NCI-H1694 treated with DMSO at 0.1 percent for 48 hours (cell line): ENCODE data around the gene PPP6R3.

Experiments used
- DNase-seq: peaks from one replicate; lab custom pipeline; 2025; lab: John Stamatoyannopoulos, UW

PPP6R3 gene

DNA sequence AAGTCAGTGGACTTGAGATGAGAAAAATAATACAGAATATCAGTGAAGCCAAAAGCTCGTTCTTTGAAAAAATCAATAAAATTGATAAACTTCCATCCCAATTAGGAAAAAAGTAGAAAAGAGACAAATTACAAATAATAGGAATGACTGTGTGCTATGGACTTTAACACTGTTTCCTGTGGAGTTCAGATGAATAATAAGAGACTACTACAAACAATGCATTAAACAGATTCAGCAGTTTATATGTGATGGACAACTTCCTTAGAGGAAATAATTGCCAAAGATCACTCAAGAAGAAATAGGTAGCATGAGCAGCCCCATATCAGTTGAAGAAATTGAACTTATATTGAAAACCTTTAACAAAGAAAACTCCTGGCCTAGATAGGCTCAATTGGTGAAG is 99.7 kb downstream of the PPP6R3 start:
- DNase-seq = no peak

DNA sequence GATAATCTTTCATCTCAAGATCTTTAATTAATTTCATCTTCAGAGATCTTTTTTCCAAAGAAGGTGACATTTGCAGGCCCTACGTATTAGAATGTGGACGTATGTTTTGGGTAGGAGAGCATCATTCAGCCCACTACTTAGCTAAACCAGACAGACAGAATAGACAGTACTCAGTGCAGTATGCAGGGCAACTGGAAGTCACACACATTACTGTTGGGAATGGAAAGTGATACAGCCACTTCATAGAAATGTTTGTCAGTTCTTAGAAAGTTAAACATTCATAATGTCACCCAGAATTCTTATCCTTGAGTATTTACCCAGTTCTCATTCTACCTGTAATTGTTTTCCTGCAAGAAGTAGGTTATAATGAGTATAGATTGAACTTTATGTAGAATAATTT is 102.9 kb downstream of the PPP6R3 start:
- DNase-seq = no peak

DNA sequence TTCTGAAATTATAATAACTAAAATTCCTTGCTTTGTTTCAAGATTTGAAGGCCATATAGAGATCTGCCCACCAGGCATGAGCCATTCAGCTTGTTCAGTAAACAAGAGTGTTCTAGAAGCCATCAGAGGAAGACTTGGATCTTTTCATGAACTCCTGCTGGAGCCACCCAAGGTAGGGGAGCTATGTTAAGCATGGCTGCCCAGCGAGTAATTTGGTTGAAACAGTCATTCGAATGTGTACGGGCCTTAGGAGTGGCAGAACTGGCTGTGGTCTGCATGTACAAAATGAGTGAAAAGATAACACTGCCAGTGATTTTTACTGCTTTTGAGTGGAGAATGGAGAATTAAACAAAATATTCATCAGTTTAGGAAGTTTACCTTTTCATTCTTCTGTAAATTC is 103.7 kb downstream of the PPP6R3 start:
- DNase-seq = no peak

DNA sequence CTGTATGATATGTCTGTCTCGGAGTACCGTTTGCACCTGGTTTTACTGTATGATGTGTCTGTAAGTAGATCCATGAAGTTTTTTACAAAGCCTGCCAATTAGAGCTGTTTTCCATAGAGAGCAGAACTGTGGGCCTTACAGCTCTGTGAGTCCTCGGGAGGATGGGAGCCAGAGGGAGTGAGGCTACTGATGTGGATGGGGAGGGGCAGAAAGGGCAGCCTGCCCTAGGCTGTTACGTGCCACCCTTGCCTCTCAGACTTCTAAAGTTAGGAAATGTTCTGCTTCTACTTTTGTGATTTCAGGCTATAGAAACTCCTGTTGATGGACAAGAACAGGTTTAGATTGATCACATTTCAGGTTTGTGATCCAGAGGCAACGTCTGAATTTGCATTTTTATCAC is 105.2 kb downstream of the PPP6R3 start:
- DNase-seq = no peak

DNA sequence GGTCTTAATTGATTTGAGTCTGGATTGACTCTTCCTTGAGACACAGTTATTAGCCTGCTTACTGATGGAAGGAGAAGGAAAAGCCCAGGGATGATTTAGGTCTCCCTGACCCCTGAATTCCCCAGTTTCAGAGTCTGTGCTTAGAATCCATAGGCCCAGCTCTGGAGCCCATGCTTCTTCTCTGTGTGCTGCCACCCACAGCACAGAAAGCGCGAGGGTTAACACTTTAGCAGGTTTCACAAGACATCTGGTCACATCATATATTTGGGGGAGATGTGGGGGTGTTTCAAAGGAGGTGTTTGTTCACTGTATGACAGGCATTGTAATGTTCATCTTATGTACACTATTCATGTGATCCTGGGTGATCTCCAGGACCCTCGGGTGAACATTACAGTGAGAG is 107.0 kb downstream of the PPP6R3 start:
- no peak for DNase-seq

DNA sequence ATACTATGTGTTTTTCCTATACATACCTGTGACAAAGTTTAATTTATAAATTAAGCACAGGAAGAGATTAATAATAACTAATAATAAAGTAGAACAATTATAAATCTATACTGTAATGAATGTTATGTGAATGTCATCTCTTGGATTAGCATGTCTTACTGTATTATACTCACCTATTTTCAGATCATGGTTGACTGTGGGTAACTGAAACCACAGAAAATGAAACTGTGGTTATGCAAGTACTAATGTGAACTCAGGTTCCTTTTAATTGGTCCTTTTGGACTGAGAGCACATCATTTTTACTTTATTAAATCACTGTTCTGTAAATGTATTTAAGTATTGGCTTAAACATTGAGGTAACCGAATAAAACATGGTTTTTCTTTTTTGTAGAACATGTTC is 108.8 kb downstream of the PPP6R3 start:
- DNase-seq = no peak

DNA sequence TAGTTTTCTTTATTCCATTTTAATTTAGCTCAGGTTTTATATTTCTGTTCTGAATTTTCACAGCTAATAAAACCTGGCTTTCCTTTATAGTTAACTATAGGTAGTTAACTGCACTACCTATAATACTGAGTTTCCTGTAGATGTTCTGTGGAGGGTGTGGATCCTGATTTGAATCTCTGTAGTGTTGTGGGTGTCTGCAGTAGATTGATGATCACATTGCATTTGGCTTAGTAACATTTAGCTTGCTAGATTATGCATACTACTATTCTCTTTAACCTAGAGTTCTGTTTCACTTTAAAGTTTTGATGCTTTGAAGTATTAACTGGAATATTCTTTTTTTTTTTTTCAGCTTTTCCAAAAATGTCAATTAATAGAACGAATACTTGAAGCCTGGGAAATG is 110.1 kb downstream of the PPP6R3 start:
- no peak for DNase-seq

DNA sequence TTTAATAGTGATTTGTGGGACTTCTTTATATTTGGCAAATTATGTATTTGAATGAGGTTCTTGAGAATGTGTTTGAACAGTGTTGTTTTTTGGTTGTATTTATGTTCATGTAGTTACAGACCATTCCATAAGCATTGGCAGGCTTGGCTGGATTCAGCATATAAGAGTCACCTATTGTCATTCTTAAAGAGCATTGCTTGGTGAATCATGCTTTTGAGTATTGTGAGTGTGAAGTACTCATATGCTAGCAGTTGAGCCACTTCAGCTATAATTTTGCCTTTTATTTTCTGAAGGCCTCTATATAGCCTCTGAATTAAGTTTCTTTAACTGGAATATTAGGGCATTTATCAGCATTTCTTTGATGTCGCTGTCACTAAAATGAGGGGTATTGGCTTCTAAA is 113.8 kb downstream of the PPP6R3 start:
- DNase-seq = no peak

DNA sequence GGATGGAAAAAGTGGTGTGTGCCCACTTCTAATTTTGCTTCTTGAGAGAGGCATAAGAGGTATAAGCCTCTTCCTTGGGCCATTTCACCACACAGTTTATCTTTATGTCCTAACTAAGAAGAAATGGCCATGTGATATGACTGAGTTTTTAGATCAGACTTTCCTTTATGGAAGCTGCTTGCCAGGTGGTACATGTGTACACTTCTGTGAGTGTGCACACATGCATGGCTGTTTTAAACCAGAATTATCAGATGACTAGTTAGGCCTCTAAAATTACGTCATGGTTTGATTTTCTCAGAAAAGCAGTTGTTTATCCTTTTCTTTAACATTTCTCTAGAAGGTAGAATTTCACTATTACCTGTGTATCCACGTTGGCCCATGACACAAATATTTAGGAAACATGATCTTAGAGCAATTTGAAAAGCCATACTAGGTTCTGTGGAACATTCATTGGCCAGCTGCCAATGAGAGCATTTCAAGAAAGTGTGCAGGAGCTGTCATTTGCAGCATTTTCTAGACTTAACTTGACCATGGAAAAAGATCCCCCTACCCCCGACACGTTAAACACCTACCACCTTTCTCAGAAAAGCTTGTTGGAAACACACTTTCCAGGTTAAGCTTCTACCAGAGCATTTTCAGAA is 114.6 kb downstream of the PPP6R3 start:
- no peak for DNase-seq

DNA sequence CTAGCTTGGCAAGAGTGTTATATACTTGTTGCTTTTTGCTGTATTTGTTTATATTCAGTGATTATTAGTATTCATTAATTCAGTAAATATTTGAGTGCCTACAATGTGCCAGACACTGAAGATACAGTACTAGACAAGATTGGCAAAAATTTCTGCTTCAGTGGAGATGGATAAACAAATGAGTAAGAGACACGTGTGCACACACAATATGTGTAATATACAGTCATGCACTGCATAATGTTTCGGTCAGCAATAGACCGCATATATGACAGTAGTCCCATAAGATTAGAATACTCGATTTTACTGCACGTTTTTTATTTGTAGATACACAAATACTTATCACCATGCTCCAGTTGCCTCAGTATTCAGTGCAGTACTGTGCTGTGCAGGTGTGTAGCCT is 118.9 kb downstream of the PPP6R3 start:
- no peak for DNase-seq

DNA sequence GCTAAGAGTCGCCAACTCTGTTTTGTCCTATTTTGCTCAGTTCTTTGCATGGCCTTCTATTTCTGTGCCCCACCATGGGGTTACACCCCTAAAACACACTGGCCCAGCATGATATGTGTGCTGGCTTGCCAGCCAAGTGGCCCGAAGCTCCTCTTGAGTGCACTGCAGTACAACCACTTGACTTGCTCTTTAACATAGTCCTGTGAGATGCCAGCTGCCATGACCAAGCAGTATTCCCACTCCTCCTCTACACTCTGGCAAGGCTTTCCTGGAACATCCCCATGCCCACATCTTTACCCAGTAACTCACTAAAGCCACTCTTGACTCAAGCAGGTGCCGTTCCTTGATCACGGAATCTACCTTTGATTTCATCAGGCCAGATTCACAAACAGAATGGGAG is 120.9 kb downstream of the PPP6R3 start:
- DNase-seq = no peak

DNA sequence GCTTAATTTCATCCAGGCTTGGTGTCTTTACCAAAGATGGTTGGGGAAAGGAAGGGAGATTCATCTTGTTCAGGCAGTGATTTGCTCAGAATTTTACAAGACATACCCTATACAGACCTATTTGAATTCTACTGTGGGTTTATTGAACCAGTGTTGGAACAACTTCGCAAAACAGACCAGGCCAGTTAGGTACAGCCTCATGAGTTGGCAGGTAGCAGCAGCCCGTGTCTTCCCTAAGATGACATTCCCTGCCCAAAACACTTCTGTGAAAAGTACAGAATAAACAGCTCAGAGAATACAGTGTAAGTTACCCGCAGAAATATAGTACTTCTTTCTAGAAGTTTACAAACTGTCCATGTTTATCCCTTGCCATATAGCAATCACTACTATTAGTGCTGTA is 121.3 kb downstream of the PPP6R3 start:
- DNase-seq = no peak

DNA sequence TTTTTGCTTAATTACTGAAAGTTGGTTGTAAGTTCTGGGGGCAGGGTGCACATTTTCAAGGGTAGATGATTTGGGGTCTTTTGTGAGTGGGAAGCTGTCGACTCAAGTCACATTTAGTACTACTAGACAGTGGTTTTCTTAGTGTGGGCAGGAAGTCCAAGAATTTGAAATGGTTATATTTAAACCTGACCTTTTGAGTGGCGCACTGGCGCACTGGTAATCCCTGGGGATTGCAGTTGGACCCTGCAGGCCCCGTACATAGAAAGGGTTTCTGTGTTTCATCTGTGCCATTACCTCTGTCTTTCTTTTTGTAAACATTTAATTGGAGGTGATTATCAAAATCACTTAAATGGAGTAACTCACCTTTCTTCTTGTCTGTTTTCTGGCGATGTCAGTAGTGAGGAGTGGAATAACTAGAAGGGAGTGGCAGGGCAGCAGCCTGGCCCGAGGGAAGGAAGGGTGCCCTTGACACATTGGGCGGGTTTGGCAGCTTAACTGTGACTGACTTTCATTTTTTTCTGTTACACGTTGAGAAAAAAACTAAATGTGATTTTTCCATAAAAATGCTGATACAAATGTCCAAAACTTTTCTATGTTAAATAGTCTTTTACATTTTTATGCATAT is 122.0 kb downstream of the PPP6R3 start:
- DNase-seq = no peak

DNA sequence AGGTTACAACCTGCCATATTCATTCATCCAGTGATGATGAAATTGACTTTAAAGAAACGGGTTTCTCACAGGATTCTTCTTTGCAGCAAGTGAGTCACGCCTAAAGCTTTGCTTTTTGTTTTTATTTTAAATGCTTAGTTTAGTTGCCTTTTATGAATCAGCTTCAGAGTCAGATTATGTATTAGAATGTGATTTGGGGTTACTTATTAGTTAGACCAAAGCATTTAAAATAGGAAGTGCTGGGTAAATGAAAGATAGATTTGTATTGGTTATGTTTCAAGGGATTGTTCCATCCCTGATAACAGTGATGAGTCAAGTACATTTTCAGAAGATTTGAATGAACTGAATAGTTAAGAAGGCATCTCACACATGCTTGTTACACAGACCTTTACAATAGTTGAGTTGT is 122.5 kb downstream of the PPP6R3 start:
- DNase-seq = no peak

DNA sequence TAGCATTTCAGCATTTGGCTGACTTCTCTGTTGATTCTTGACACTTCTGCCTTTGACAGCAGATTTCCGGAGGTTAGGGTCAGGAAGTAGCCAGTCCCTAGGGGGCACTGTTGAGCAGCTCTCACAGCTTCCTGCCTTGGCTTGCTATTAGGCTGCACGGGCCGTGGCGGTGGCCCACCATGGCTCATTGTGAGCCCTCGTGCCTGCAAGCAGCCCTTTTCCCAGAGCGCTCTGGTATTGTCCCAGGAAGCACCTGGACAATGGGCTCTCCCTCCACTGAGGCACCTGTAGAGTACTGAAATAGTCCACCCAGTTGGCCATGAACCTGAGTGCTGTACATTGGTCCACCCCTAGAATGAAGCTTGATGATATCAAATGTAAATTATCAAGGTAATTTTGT is 123.5 kb downstream of the PPP6R3 start:
- no peak for DNase-seq

DNA sequence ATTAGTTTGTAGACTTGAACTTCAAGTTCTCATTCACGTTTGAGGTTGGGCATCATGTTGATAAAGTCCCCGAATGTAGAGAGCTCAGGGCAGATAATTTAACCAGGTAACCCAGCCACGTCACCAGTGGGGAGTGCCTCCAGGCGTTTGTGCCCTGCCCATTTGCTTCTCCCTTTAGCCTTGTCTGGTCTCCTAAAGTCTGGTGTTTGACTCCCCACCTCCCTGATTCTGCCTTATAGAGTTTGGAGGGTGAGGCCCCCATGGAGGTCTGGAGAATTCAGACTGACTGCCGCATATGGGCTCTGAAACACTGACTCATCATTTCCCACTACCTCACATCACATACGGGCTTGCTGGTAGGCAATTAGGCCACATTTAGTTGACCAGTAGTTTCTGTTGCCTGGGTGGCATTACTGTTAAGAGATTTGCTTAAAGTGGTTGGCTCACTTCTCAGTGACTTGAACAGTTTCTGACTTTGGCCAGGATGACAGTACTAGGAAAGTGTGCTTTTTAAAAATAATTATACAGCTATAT is 124.5 kb downstream of the PPP6R3 start:
- no peak for DNase-seq

DNA sequence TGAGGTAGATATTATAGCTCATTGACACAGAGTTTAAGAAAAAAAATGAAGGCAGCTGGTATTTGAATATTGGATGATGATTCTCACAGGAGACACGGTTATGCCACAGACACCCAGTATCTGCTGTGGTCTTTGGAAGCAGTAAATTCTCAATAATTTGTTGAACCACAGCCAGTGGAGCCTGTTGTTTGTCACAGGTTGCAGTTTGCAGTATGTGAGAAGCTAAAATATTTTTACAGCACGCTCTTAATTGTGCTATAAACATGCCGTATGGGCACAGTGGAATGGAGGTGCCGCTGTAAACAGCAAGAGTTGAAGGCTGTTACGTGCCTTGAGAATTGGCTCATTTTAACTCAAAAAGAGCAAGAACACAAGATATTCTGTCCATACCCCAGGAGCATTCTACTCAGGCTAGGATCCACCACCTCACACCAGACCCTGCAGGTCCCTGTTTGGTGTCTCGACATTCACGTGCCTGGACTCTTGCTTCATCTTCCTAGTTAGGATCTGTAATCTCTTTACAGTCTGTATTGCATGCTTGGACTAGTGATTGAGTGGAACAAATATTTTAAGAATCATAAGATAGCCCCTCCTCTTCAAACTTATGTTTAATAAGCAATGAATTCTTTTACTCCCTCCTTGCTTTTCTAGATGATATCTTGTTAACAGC is 129.1 kb downstream of the PPP6R3 start:
- DNase-seq = no peak

DNA sequence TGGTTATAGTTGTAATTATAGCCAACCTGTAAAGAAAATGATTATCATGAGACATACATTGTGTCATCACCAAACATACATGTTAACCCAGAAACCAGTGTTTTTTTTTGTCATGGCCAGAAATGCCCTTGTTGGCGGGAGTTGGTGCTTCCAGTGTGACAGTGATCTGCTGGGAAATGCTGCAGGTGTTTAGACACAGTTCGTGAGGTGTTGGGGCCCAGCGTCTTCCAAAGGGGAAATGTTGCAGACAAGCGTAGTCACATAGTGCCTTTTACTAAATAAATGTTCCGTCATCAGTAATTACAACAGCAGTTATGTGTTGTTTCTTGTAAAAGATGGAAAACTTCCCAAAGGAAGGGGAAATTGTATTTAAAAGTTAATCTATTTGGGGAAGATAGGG is 131.2 kb downstream of the PPP6R3 start:
- no peak for DNase-seq

DNA sequence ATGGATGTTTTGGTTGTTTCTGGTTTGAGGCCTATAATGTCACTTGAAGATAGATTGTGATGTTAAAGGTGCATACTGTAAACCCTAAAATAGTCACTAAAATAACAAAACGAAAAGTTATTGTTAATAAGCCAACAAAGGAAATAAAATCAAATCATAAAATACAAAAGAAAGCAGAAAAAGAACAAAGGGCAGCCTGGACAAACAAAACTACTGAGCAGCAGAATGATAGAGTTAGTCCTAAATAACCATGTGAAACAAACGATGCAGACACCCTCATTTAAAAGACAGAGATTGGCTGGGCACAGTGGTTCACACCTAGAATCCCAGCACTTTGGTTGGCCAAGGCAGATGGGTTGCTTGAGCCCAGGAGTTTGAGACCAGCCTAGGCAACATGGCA is 132.9 kb downstream of the PPP6R3 start:
- no peak for DNase-seq

DNA sequence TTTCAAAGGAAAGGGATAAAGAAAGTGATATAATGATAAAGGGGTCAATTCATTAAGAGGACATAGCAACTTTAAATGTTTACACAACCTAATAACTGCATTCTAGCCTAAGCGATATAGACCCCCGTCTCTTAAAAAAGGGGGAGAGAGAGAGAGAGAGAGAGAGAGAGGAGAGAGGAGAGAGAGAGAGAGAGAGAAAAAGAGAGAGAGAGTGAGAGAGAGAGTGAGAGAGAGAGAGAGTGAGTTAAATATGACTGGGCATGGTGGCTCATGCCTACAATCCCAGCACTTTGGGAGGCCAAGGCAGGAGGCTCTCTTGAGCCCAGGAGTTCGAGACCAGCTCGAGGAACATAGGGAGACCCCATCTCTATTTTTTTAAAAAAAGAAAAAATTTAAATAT is 133.6 kb downstream of the PPP6R3 start:
- no peak for DNase-seq

DNA sequence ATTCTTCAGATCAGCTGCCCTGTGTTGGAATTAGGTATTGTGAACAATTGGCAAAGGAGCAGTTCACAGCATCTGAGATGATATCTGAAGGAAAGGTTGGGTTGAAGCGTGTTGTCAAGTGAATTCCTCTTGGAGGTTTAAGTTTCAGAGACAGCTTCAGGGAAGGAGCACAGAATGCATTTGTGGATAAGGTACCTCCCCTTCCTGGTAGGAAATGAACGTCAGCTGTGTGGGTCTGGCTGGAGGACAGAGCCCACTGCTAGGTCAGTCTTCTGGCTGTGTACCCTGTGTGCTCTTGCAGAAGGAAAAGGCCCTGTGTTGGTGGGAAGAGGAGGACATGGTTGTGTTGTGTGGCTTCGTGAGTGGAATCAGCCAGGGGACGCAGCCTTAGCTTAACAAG is 135.7 kb downstream of the PPP6R3 start:
- DNase-seq = no peak

DNA sequence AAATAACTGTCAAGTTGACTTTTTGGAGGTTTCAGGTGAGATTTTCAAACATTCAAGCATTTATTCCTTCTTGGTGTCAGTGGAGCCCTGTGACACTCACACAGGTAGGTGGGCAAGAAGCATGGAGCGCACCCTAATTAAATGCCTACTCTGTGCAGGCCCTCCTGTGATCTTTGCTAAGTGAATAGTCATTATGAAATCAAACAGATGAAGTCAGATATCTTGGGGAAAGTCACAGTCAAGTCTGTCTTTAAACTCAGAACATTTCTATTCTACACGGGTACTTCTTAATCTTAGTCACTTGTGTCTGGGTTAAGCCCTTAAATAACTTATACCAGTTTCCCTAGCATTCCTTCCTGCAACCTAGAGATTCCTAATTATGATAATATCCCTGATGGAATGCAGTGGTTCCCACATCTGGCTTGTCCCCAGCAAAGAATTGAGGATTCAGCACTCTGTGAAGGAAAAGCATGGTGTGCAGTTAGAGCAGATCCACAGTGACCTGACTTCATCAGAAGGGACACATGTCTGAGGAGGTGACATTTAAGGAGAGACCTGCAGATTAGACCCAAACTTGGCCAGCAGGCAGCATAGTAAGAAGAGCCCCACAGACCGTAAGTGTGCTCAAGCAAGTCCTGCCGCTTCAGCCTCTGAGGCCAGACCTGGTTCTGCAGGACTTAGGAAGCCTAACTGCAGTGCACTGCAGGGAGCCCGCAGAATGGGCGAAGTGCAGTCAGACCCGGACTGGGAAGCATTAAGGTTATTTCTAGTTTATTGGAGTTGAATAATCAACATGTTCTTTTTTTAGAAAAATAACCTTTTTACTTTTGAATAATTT is 138.5 kb downstream of the PPP6R3 start:
- DNase-seq = no peak

DNA sequence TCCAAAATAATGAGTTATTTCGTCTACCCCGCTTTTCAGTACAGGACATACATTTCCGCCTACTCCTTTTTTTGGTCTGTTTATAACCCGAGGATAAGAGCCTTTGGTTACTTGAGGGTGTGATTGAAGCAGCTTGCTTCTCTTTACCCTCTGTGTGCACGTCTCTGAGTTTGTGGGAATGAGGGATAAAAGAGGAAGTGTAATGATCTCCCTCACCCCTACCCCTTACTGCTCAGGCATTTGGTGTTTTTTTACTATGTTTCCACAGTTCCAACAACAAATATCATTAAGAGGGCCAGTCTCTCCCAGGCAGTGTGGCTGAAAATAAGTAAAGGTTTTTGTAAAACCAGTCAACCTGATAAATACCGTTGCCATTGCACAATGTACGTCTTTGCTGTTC is 140.6 kb downstream of the PPP6R3 start:
- no peak for DNase-seq
